GM19463 (cell line): ENCODE data around the gene KCNH2.

ENCODE experiments used
- ATAC-seq: cut with Tn5 transposase; IDR thresholded peaks from one replicate; pipeline ENCODE4 v1.9.1; 2021; ENCODE audit warnings: mild to moderate bottlenecking, moderate library complexity; ENCODE audit not compliant: unreplicated experiment

Gene KCNH2

DNA sequence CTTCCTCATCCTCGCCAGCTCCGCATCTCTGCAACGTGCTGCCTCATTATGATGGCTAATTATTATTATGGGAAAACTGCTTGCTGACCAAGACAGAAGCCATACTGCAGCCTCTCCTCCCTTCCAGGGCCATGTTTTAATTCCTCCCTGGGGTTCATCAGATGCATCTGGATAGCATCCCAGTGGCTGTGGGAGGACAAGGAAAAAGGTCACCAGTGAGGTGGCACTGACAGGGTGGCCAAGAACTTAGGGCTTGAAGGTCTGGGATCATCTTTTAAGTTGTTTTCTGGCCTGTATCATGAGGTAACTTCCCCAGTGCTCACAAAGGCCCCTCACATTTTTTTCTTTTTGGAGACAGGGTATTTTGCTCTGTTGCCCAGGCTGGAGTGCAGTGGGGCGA is 39.6 kb downstream of the KCNH2 start:
- no peak for ATAC-seq

DNA sequence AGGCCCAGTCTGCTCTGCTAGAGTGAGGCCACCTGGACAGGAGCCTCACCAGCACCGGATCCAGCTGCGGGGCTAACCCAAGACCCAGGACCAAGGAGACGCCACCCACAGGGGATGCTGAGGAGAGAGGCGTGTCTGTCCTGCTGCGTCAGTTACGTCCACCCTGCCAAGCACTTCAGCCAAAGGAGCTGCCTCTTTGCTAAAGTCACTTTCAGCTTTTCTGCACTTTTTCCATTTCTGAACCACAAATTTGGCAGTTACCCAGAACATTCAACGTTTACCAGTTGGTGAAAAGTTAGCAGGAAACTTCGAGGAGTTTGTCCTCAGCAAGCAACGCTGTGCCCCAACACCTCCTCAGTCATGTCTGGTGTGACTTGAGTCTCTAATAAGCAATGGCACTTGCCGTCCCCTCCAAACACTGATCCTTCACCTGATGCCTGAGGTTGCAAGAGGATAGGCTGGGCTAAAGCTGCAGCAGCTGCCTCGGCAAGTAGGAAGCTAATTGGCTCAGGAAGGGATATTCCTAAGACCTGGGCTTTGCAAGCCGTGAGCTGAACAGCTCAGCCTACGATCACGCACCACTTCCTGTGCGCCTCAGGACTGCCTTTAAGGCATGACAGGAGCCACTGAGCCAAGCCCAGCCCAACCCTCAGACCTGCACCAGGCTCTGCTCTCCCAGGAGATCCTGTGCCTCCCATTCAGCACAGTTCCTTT is 40.1 kb downstream of the KCNH2 start:
- ATAC-seq = no peak

DNA sequence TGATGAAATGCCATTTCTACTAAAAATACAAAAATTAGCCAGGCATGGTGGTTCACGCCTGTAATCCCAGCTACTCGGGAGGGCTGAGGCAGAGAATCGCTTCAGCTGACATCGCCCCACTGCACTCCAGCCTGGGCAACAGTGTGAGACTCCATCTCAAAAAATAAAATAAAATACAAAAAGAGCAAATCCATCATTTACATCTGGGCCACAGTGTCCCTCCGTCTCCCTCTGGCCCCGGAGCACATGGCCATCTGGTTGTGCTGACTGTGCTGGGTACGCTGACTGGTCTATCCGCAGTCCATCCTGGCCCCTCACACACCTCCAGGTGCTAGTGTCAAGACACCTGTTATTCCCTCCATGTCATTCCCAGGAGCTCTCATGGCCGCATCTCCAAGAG is 42.1 kb downstream of the KCNH2 start:
- no peak for ATAC-seq

DNA sequence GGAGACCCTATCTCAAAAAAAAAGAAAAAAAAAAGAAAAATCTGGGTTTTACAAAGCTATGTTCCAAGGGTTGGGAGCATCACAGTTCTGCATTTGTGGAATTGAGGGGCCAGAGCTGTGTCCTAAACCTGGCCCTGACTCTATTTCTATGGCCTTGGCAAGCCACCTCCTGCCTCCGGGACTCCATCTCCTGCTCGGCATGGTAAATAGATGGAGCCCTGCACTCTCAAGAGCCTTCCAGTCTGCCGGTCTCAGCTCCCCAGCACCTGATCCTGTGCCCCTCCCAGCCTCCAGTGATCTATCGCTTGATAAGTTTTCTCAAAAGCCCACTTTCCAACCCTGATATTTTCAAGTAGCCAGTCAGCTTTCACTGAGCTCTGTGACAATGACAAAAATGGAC is 43.0 kb downstream of the KCNH2 start:
- no peak for ATAC-seq

DNA sequence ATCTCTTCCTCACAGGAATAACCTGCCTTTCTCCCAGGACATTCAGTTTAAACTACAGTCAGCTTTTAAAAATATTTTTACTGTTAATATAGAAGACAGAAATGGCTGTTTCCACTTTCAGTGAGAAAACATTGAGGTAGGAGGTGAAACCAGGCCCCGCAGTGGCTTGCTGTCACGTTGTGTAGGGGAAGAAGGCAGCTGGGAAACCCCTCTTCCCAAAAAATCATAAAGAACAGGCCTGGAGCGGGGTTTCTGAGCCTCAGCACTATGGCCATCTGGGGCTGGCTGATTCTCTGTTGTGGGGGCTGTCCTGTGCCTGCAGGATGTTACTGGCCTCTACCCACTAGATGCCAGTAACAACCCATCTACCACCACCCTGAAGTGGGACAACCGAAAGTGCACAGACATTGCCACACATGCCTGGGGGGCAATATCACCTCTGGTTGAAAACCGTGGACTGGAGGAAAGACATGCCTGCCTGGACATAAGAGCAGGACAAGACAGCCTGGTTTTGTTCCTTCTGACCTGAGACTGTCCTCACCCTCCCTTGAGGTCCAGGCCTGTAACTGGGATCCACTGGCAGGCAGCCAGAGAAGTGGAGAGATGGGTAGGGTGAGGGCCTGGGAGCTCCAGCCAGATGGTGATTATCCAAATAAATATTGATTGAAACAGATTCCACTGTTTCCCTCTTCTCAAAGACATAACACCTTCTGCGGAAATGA is 43.9 kb downstream of the KCNH2 start:
- no peak for ATAC-seq

DNA sequence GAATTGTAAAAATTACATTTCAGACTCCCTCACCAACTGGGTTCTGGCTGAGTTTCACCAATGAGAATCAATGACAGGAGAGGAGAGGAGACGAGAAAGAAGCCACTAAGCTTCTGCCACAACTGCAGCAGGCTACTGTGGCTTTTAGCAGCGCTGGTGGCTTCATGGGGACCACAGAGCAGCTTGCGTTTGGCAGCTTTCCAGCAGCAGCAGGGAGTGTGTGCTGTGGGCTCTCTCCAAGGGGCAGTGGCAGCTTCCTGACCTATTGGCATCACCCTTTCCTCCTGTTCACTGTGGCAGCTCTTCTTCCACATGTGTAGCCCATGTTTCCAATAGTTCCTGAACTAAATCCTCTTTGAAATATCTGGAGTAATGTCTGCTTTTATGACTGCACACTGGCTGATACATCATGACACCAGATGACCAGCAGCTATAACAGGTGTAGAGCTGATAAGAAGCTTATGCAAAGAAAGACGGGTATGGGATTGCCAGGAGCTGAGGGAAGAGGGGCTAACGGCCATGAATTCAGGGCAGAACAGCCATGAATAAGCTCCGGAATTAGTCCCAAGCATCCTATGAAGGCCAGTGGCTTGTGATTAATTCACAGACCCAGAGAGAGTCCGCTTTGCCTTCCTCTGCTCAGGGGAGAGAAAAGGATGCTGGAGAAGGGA is 46.8 kb downstream of the KCNH2 start:
- no peak for ATAC-seq

DNA sequence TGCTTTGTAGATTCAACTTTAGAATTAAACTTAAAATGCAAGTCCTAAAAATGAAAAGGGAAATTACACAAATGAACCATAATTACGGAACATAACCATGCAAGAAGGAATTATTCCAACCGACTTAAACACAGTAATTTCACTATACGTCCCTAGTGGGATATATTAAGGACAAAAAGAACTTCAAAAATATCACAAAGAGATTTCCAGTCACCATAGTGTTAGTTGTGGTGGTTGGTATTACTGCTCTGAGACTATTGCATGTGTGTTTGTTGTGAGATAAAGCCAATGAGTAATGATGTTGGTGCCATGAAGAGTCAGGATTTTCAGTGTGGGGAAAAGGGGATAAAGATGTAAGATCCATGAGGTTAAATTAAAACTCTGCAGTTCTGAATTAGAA is 49.6 kb downstream of the KCNH2 start:
- ATAC-seq = no peak

DNA sequence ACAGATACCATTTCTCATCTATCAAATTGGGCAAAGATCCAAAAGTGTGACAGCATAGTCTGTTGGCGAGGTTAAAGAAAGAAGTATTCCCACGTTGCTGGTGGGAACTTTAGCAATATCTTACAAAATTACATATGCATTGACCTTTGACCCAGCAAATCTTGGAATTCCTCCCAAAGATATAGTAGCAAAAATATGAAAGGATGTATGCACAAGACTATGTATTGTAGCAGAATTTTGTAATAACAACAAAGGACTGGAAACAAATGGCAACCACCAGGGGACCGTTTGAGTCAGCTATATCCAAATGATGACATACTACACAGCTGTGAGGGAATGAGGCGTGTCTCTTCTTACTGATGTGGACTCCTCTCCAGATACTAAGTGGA is 50.2 kb downstream of the KCNH2 start:
- ATAC-seq = no peak

DNA sequence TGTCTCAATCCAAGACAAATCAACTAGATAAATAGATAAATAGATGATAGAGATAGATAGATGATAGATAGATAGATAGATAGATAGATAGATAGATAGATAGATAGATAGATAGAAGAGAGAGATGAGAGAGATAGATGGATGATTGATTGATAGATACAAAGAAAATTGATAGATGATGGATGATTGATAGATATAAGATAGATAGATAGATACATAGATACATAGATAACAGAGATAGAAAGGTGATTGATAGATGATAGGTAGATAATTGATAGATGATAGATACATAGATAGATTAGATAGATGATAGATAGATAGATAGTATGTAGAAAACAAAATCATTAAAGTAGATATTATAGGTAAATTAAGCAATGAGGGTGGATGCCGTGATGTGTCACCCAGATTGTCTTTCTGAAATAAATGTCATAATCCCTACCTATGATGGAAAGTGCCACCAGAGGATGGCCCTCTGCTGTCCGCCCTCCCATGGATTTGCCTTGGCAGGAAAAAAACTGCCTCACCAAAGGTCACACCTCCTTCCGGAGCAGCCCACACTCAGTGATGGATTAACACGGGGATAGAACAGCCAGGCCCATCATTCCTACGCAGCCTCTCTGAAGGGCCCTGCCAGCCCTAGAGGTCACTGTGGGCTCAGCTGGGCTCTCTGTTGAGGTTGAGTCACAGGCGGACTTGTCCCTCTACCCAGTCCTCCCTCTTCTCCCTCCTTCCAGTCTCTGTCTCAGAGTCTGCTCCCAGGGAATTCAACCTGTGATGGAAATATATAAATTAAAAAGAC is 50.8 kb downstream of the KCNH2 start:
- ATAC-seq = no peak

DNA sequence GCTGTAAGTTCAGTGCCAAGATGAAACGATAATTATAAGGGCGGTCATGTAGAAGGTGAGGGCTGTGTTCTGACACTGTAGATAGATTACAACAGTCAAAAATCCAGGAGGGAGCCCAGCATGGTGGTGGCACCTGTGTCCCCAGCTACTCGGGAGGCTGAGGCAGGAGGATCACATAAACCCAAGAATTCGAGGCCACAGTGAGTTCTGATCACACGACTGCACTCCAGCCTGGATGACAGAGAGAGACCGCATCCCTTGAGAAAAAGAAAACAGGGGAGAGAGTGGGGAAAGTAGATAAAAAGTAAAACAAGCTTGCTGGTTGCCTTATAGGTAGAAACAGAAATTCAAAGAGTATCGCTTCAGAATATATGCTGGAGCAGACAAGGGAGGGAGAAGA is 52.1 kb downstream of the KCNH2 start:
- ATAC-seq = no peak

DNA sequence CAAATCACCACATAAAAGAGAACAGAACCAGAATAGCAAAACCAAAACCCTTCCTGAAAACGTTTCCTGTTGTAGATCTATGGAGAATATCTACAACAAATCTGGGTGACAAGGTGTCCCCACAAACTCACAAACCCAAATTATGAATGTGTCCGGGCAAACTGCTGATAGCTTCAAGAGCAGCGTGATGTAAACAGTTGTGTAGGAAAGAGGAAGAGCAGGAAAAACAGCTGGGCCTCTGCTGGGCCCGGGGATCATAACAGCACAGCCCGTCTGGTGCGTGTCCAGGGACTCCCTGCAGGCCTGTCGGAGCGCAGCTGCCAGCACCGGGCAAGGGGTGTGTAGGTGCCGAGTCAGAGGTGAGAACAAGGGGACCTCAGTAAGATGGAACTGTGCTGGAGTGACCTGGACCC is 53.7 kb downstream of the KCNH2 start:
- ATAC-seq = no peak

DNA sequence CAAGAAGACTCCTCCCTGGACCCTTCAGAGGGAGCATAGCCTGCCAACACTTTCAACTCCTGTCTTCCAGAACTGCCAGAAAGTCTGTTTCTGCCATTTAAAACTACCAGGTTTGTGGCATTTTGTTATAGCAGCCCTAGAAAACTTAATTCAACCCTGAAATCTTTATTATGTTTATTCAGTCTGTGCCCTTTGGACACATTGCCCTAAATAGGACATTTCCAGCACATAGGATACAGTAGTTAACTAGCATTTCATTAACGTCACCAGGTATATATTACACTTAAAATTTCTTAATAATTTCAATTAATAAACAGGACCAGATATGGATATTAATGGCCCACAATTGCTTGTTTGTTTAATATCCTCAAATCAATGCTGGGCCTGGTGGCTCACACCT is 54.3 kb downstream of the KCNH2 start:
- ATAC-seq = no peak

DNA sequence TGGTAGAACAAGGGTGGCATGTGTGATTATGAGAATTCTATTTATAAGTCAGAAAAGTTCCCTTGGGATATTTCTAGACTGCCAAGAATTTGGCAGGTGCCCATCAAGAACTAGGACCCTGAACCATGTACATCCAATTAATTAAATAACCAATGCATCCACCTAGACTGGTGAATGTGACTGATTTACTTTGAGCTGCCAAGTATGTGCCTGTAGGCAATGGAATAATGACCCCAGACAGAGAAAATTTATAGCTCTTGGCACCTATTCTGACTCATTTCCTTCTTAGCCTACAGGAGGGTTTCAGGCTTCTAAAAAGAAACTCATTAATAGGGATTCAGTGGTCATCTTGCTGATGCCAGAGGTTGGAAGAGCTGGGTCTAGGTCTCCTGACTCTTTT is 54.9 kb downstream of the KCNH2 start:
- ATAC-seq = no peak

DNA sequence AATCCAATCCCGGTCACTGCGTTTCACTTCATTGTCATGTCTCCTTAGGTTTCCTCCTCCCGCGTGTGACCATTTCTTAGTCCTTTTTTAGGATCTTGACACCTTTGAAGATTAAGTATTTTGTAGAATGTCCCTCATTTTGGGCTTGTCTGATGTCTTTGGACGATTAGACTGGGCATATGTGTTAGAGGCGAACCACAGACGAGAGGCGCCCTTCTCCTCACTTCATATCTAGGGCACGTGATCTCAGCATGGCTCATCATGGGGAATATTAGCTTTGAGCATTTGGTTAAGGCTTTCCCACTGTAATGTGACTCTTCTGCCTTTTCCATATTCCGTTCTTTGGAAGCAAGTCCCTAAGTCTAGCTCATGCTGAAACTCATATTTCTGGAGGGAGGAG is 59.0 kb downstream of the KCNH2 start:
- ATAC-seq = no peak

DNA sequence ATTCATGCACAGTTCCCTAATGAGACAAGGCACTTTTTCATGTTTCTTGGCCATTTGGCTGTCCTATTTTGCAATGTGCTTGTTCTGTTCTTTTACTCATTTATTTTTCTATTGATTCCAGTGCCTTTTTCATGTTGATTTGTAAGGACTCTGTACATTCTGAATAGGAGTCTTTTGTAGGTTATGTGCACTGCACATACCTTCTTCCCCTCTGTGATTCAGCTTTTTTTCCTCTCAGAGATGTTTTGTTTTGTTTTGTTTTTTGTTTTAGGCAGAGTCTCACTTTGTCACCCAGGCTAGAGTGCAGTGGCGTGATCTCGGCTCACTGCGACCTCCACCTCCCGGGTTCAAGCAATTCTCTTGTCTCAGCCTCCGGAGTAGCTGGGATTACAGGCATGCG is 59.7 kb downstream of the KCNH2 start:
- ATAC-seq = no peak

DNA sequence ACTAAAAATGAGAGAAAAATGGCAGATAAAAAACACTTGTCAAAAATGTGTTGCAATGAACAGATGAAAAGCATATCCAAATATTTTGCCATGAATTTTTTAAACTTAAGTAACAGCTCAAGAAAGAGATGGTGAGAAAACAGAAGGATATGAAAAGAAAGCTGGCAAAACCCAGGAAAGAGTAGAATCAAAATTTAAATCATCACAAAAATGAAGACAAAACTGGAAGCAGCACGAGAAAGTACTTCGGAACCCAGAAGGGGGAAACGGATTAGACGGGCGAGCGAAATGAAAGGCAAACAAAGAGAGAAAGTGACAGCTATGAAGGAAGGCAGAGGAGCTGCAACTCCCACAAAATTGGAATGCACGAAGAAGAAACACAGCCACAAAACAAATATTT is 60.2 kb downstream of the KCNH2 start:
- ATAC-seq = no peak

DNA sequence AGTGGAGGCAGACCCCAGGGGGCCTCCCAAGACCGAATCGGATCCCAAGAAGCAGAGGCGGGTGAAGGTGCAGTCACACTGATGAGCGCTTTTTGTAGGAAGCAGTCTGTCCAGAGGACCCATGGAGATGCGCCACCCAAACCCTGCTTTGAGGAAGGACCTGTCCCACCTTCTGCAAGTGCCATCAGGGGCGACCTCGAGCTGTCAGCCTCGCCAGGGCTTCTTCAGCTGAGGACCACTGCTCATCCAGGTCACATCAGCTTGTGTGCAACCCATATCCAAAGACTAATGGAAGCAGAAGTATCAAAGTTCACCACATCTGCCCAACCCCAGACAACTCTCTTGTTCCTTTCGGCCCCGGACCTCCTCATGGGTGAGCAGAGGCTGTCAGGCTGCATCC is 61.5 kb downstream of the KCNH2 start:
- ATAC-seq = no peak

DNA sequence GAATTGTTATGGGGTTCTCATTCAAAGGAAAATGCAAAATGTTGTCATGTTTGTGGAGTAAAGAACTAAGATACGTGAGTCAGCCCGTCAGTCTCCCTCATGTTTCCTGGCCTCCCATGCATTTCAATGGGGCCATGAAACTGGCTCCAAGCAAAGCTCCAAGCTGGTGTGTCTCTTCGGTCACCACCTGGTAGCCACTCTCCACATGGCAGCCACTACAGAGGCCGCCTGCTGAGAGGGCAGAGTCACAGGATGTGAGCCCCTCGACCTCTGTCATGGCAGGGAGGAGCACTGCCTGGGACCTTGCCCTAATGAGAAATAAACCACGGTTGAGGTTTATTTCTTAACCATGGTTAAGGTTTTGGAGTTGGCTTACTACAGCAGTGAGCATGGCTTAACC is 63.2 kb downstream of the KCNH2 start:
- no peak for ATAC-seq

DNA sequence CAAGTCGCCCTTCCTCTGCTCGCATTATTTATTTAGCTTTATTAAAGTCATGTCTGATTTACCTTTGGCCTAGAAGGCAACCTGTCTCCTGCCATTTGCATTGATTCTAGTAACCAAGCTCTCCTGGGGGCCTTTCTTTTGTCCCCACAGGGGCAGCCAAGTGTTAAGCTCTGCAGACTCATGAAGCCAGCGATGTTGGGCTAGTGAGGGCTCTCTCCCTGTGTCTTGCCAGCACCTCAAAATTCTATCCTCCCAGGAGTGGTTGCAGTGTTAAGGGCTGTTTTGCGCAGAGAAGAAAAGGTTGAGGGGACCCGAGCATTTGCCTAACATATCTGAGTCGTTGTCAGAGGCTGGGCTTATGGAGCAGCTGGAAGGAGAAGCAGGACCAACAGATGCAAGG is 63.9 kb downstream of the KCNH2 start:
- ATAC-seq = no peak

DNA sequence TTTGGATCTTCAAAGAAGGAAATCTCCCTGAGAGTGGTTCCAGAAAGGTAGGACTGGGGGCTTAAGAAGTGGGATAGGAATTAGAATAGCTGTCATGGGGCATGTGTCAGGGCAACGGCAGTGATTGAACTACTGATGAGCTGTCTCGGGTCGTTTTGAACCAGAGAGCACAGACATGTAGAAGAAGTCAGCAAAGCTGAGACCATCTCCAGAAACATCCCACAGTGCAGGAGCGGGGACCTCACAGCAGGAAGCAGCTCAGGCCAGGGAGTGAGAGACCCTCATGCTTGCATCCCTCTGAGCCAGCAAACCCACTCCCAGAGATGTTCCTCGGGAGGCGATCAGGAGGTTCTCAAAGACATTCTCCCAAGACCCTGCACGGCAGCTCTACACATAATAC is 65.7 kb downstream of the KCNH2 start:
- ATAC-seq = no peak

DNA sequence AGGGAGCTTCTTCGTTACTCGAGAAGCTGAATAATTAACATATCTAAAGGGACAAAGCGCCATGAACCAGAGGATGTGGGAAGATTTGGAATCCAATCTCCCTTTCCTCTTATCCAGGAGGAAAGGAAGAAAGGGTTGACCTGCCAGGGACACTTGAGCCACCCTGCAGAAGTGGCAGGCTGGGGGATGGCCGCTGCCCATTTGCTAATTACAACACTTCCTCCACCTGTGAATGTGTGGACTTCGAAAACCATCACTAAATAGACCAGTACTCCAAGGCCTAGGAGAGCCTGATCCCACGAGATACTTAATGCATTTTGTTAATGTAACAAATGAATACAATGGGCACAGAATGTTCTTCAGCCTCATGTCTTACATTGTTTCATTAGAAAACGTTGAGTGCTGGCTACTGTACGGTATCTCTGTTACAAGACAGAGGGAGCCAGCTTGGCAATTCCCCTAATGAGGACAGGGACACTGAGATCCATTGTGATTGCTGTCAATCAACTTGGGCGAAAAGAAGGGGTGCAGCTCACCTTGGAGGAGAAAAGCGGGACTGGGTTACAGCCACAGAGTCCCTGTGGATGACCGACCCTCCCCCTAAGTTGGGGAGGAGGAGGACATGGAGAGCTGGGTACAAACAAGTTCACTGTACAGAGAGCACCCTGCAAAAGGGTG is 66.4 kb downstream of the KCNH2 start:
- ATAC-seq = no peak
